Ascending aorta (tissue), 2 donors: ENCODE data around the gene TBX21. TPM values are rescaled to one million over a fixed set of nuclear protein-coding genes. Genes with fewer than 3 reads are reported as not detected.

ENCODE experiments used
- DNase-seq, 2 donors: peaks; one replicate each; pipeline ENCODE4 v3.0.0-alpha.2; 2019; ENCODE audit warnings: low spot score in 2 of 2
- H3K27ac ChIP-seq, 2 donors: fragments of 200-600 bp; sonication (generic); one replicate each; pipeline ENCODE4 v1.5.1; 2016 to 2017; ENCODE audit warnings: mild to moderate bottlenecking in 1 of 2
- H3K27me3 ChIP-seq: fragments of 200-600 bp; sonication (generic); one replicate; pipeline ENCODE4 v1.5.1; 2017
- H3K36me3 ChIP-seq, 2 donors: fragments of 200-600 bp; sonication (generic); one replicate each; pipeline ENCODE4 v1.5.1; 2016
- H3K4me1 ChIP-seq, 2 donors: fragments of 200-600 bp; sonication (generic); one replicate each; pipeline ENCODE4 v1.5.1; 2016 to 2017; ENCODE audit warnings: mild to moderate bottlenecking in 1 of 2
- H3K4me3 ChIP-seq, 2 donors: fragments of 200-600 bp; sonication (generic); one replicate each; pipeline ENCODE4 v1.5.1; 2016 to 2017; ENCODE audit warnings: mild to moderate bottlenecking in 1 of 2
- H3K9me3 ChIP-seq, 2 donors: fragments of 200-600 bp; sonication (generic); one replicate each; pipeline ENCODE4 v1.5.1; 2016
- intact Hi-C: fragments of 100-400 bp; cut with DNase I; formaldehyde crosslinking; loops from one replicate; pipeline ENCODE4 v1.15.1; 2023
- total RNA-seq: library from RNA; depleted of rRNA; stranded (reverse); fragments of >200 nt; gene quantifications from one replicate; pipeline ENCODE4 v1.1.0, GENCODE V29; 2016
- TF ChIP-seq, protein P1 (sequence below), 3 experiments: fragments of 200-600 bp in 2 of 3; fragments of 450-650 bp in 1 of 3; sonication (generic) in 2 of 3; IDR thresholded peaks; one replicate each; pipeline ENCODE4 v1.5.1; 2016 to 2019; ENCODE audit warnings: antibody characterized with exemption in 3 of 3, mild to moderate bottlenecking in 1 of 3, moderate library complexity in 1 of 3

The TBX21 gene
- total RNA-seq, 1 donor from 2014 or later, result not detected

DNA sequence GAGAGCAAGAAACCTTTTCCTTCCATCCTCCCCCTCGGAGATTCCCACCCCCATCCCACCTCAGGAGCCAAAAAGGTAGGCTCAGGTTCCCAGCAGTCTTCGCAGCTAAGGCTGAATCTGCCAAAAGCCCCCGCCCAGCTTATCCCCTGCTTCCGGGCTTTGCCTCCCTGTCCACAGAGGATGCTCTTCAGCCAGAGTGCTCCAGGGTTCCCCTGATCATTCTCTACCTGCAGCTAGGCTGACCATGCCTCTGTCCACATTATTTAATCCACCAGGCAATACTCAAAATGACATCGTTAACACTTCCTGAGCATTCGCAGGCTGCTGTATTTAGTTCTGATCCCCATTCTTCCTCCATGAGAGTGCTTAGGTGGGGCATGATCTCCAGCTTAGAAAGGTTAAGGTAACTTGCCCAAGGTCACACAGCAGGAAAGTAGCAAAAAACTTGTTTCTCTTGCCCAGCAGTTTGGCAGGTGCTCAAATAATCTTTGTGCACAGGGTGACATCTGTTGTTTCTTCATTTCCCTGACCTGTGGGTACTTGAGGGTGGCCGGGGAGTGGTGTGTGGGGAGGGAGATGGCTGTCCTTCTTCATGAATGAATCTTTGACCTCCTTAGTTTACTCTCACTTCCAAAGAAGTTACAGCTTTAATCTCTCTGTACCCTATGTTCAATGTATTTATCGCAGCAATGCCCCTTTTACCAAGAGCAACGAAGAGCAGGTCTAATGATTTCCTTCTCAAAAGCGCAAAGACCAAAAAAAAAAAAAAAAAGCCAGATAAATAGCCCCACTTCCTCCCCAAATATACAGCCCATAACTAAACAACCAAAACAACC, 39.9 kb upstream of the TBX21 start:
- Histone ChIP-seq H3K27ac (peak overlapping the region; percentile 89 to 91), H3K27me3 (no peaks in the 10 kb centered on the region), H3K4me3 (peak overlapping the region; percentile 86 to 99), H3K36me3 (no peaks in the 10 kb centered on the region), H3K9me3 (no peaks in the 10 kb centered on the region), H3K4me1 (peaks cover 4 to 10% of the 10 kb centered on the region in 2 donors)
- intact Hi-C loops, result loop anchor here (10.0 kb wide), 2 partner anchors 202 to 1202 kb away; partner anchors contain the start of genes ATP5MC1 and SP2
- TF ChIP-seq, protein P1, sequence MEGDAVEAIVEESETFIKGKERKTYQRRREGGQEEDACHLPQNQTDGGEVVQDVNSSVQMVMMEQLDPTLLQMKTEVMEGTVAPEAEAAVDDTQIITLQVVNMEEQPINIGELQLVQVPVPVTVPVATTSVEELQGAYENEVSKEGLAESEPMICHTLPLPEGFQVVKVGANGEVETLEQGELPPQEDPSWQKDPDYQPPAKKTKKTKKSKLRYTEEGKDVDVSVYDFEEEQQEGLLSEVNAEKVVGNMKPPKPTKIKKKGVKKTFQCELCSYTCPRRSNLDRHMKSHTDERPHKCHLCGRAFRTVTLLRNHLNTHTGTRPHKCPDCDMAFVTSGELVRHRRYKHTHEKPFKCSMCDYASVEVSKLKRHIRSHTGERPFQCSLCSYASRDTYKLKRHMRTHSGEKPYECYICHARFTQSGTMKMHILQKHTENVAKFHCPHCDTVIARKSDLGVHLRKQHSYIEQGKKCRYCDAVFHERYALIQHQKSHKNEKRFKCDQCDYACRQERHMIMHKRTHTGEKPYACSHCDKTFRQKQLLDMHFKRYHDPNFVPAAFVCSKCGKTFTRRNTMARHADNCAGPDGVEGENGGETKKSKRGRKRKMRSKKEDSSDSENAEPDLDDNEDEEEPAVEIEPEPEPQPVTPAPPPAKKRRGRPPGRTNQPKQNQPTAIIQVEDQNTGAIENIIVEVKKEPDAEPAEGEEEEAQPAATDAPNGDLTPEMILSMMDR (IDR thresholded peaks at IDR 0.05), result no peak
- DNase-seq, result no peak

DNA sequence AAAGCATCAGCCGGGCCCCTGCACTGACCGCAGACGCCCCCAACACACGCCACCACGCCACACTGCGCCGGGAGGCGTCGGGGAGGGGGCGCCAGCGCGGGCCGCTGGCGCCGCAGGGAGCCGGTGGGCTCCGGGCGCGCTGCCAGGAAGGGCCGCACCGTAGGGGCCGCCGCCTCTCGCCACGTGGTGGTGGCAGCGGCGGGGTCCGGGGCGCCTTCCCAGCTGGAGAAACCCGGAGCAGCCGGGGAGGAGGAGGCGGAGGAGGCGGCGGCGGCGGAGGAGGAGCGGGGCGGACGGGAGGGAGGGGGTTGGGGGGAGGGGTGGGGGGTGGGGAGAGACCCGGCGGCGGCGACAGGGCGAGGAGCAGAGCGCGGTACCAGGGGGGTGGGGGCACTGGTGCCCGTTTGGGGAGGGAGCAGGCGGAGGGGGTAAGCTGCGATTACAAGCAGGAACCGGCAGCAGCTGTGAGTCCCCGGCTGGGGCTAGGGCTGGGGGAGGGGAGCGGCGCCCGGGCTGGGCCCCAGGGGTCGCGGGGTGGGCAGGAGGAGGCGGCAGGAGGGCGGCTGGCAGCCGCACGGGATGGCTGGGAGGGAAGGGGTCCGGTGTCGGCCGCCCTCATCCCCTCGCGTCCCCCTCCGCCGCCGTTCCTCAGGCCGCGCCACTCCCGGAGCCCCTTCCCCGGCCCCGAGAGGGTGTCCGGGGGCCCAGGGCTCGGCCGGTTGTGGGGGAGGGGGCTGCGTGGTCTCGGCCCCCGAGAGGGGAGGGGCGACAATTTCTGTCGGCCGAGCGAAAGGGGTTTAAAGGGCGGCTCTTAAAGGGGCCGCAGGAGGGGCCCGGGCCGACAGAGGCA, 39.1 kb upstream of the TBX21 start, which contains the start of gene TBKBP1:
TBKBP1 (plus strand) TSS at position 431 of the 850 bp plus-strand sequence. CDS start 1,952 bp downstream, outside the sequence.
- Histone ChIP-seq H3K27me3 (no peaks in the 10 kb centered on the region), H3K36me3 (no peaks in the 10 kb centered on the region), H3K9me3 (no peaks in the 10 kb centered on the region), H3K4me3 (peak within 1 kb of the TSS; percentile 86 to 99), H3K4me1 (peaks cover 4 to 10% of the 10 kb centered on the region in 2 donors), H3K27ac (peak within 1 kb of the TSS; percentile 89 to 91)
- DNase-seq, result no peak
- TF ChIP-seq, protein P1 (IDR thresholded peaks at IDR 0.05), result no peak
- intact Hi-C loops, result loop anchor here (10.0 kb wide), 2 partner anchors 201 to 1201 kb away; partner anchors contain the start of genes ATP5MC1 and SP2

DNA sequence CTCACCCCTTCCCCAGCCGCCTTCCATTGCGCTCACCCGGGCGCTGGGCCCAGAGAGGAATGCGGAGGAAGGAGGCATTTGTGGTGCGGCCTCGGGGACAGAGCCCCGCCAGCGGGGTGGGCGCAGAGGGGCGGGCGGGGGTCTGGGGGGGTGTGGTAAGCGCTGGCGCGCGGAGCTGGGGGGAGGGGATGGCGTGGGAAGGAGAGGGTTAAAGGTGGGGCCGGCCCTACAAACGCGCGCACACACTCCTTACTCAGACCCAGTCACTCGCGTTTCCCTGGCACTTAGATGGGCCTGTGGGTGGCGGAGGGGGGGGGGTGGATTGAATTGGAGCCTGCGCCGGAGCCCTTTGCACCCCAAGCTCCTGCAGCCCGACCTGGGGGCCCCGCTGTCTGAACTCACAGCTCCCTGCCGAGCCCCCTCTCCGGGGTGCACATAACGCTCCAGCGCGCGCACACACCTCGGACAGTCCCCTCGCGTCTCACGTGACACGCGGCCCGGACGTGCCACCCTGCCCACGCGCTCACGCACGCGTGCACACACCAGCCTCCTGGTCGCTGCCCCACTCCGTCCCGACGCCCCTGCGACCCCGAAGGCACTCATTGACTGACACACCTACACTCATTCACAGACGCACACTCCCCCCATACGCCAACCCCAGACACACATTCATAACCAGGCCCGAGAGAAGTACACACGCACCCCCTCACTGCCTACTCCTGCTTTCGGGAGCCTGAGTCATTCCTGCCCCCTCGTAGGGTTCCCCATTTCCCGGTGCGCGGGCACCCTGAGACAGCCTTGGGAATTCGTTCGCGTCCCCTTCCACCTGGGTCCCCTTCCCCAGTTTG, 38.2 kb upstream of the TBX21 start:
- intact Hi-C loops, result loop anchor here (10.0 kb wide), 2 partner anchors 200 to 1200 kb away; partner anchors contain the start of genes ATP5MC1 and SP2
- peak overlapping the region; percentile 89 to 91 for H3K27ac ChIP-seq
- peaks cover 0 to 8% of the 10 kb centered on the region in 2 donors for H3K36me3 ChIP-seq
- H3K27me3 ChIP-seq, result no peaks in the 10 kb centered on the region
- H3K4me1 ChIP-seq, result peaks cover 4 to 10% of the 10 kb centered on the region in 2 donors
- TF ChIP-seq, protein P1 (IDR thresholded peaks at IDR 0.05), result no peak
- no peaks in the 10 kb centered on the region for H3K9me3 ChIP-seq
- peak overlapping the region; percentile 86 to 99 for H3K4me3 ChIP-seq
- DNase-seq, result peak in 1 of 2 donors; percentile 81

DNA sequence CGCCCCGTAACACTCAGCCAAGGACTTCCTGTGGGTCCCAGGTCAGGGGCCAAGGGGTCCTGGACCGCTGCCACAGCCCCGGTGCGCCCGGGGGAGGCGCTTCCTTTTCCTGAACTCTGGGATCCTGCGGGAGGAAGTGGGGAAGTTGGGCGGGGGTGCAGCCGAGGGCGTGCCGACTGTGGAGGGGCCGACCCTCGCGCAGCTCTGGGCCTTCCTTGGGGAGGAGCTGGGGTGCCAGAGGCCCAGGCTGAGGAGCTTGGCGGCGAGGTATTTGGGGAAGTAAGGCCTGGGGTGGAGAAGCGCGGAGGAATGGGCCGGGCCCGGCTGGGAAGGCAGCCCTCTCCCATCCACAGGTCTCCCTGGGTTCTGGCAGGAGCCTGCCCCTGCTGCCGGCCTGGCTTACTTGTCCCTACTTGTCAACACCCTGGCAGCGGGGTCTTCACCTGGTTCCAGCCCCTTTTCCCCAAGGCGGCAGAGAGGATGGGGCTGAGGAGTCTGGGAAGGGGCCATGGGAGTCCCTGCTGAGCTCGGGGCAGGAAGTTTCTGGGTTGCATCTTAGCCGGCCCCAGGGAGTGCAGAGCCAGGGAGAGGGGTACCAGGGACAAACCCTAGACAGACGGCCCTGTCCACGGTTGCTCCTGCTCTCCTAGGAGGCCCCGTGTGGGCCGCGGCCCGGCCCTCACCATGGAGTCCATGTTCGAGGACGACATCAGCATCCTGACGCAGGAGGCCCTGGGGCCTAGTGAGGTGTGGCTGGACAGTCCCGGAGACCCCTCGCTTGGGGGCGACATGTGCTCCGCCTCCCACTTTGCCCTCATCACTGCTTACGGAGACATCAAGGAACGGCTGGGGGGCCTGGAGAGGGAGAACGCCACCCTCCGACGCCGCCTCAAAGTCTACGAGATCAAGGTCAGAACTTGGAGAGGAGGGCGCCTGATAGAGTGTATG, 37.3 kb upstream of the TBX21 start:
- Histone ChIP-seq H3K4me1 (peaks cover 4 to 10% of the 10 kb centered on the region in 2 donors), H3K9me3 (no peaks in the 10 kb centered on the region), H3K36me3 (peaks cover 5 to 12% of the 10 kb centered on the region in 2 donors), H3K27me3 (no peaks in the 10 kb centered on the region), H3K4me3 (peak overlapping the region; percentile 86 to 99), H3K27ac (peak overlapping the region; percentile 89 to 91)
- DNase-seq, result no peak
- TF ChIP-seq, protein P1 (IDR thresholded peaks at IDR 0.05), result no peak
- intact Hi-C loops, result loop anchor here (10.0 kb wide), 2 partner anchors 199 to 1199 kb away; partner anchors contain the start of genes ATP5MC1 and SP2
